HCT116 (cell line): ENCODE data around the gene ZC3H12A. TPM values are rescaled to one million over a fixed set of nuclear protein-coding genes. Genes with fewer than 3 reads are reported as not detected.

Experiments used
- ATAC-seq: fragments of 200-7000 bp; cut with Tn5 transposase; 2 replicates; pipeline ENCODE4 v1.9.1; 2020; ENCODE audit warnings: mild to moderate bottlenecking, moderate library complexity
- BruUV-seq: library from RNA; stranded (reverse); fragments of 400-500 nt; replicated peaks from 2 replicates; lab custom pipeline; 2021; lab: Mats Ljungman, UMichigan
- CTCF ChIA-PET: fragments of 300-600 bp; sonication (Branson Sonifier 250); formaldehyde crosslinking; loops from one replicate; lab custom pipeline; 2021; ENCODE audit warnings: antibody characterized with exemption; lab: Charles Lee
- POLR2A ChIA-PET: fragments of 300-600, 350-600 bp; sonication (Branson Sonifier 250); formaldehyde crosslinking; loops from one replicate; lab custom pipeline; 2021; ENCODE audit warnings: antibody characterized with exemption; lab: Charles Lee
- RAD21 ChIA-PET, 2 experiments: fragments of 300-600 bp; sonication (Branson Sonifier 250); formaldehyde crosslinking; loops; one replicate each; lab custom pipeline; 2023; ENCODE audit warnings: low total read pairs in 2 of 2; ENCODE audit not compliant: uncharacterized antibody in 2 of 2, unreplicated experiment in 2 of 2, low non-redundant PET in 1 of 2; lab: Charles Lee
- DNase-seq: peaks from one replicate; pipeline ENCODE4 v3.0.0-alpha.2; 2010; ENCODE audit warnings: low read depth, low spot score
- H2AFZ ChIP-seq: fragments of 200-600 bp; shearing (Covaris generic), sonication (generic); 2 replicates; pipeline ENCODE4 v1.6.1; 2017; ENCODE audit warnings: low read depth, mixed run types, mixed read lengths, antibody characterized with exemption, low read length; ENCODE audit not compliant: poor library complexity, severe bottlenecking
- H3K27ac ChIP-seq: 2 replicates; pipeline ENCODE4 v1.5.1; 2012; ENCODE audit warnings: low read depth, low read length
- H3K27me3 ChIP-seq: fragments of 200-600 bp; sonication (generic); 2 replicates; pipeline ENCODE4 v1.6.1; 2016; ENCODE audit warnings: mixed run types, low read length, mixed read lengths; ENCODE audit not compliant: insufficient read depth
- H3K36me3 ChIP-seq, 2 experiments: fragments of 200-500 bp in 1 of 2; fragments of 200-600 bp in 1 of 2; sonication (Bioruptor generic) in 1 of 2; sonication (generic) in 1 of 2; 2 replicates each; pipeline versions ENCODE4 v1.5.1 to v1.6.1; 2014 to 2016; ENCODE audit warnings: low read length in 2 of 2, inconsistent platforms in 1 of 2, mixed read lengths in 1 of 2, mixed run types in 1 of 2; ENCODE audit not compliant: insufficient read depth in 2 of 2, control insufficient read depth in 1 of 2
- H3K4me1 ChIP-seq, 2 experiments: fragments of 200-600 bp in 1 of 2; sonication (generic) in 1 of 2; 2 replicates each; pipeline versions ENCODE4 v1.5.1 to v1.6.1; 2012 to 2017; ENCODE audit warnings: low read length in 2 of 2, inconsistent platforms in 1 of 2, mild to moderate bottlenecking in 1 of 2, mixed read lengths in 1 of 2, mixed run types in 1 of 2, moderate library complexity in 1 of 2; ENCODE audit not compliant: insufficient read depth in 2 of 2, control insufficient read depth in 1 of 2
- H3K4me2 ChIP-seq: fragments of 200-600 bp; sonication (generic); 2 replicates; pipeline ENCODE4 v1.6.1; 2017; ENCODE audit warnings: mixed run types, low read length, mixed read lengths
- H3K4me3 ChIP-seq, 2 experiments: fragments of 200-600 bp in 1 of 2; sonication (generic) in 1 of 2; replicated peaks in 1 of 2; 2 replicates each; pipeline ENCODE4 v1.5.1; 2011 to 2016; ENCODE audit warnings: low read length in 2 of 2, control low read depth in 1 of 2, low read depth in 1 of 2, mild to moderate bottlenecking in 1 of 2, mixed read lengths in 1 of 2, mixed run types in 1 of 2
- H3K79me2 ChIP-seq: fragments of 200-600 bp; sonication (generic); 2 replicates; pipeline ENCODE4 v1.6.1; 2017; ENCODE audit warnings: mild to moderate bottlenecking, mixed run types, low read length, moderate library complexity, mixed read lengths; ENCODE audit not compliant: insufficient read depth
- H3K9ac ChIP-seq: fragments of 200-600 bp; sonication (generic); 2 replicates; pipeline ENCODE4 v1.6.1; 2016; ENCODE audit warnings: low read length, mixed read lengths
- H3K9me2 ChIP-seq: fragments of 200-600 bp; sonication (generic), shearing (Covaris generic); 2 replicates; pipeline ENCODE4 v1.6.1; 2017; ENCODE audit warnings: mixed run types, mild to moderate bottlenecking, moderate library complexity; ENCODE audit not compliant: insufficient read depth
- H3K9me3 ChIP-seq, 2 experiments: fragments of 200-500 bp in 1 of 2; fragments of 200-600 bp in 1 of 2; sonication (Bioruptor generic) in 1 of 2; sonication (generic) in 1 of 2; 2 replicates each; pipeline ENCODE4 v1.6.1; 2014 to 2017; ENCODE audit warnings: low read length in 2 of 2, mixed read lengths in 2 of 2, inconsistent platforms in 1 of 2, low read depth in 1 of 2, mild to moderate bottlenecking in 1 of 2, mixed run types in 1 of 2, moderate library complexity in 1 of 2; ENCODE audit not compliant: control insufficient read depth in 1 of 2, insufficient read depth in 1 of 2
- H4K20me1 ChIP-seq: fragments of 200-600 bp; sonication (generic), shearing (Covaris generic); 2 replicates; pipeline ENCODE4 v1.6.1; 2017; ENCODE audit warnings: mixed run types, mild to moderate bottlenecking, moderate library complexity; ENCODE audit not compliant: insufficient read depth
- ATF3 ChIP-seq: IDR thresholded peaks from 2 replicates; pipeline ENCODE4 v1.6.1; 2012
- CBX3 ChIP-seq: IDR thresholded peaks from 2 replicates; pipeline ENCODE4 v1.6.1; 2012; ENCODE audit warnings: low read depth
- CEBPB ChIP-seq: IDR thresholded peaks from 2 replicates; pipeline ENCODE4 v1.6.1; 2012; ENCODE audit warnings: low read depth
- CTCF ChIP-seq, 3 experiments: fragments of 200-600 bp in 1 of 3; sonication (generic) in 1 of 3; IDR thresholded peaks in 2 of 3; conservative IDR thresholded peaks in 1 of 3; 2 replicates each; pipeline ENCODE4 v1.5.1; 2012 to 2017; ENCODE audit warnings: low read depth in 2 of 3, low read length in 2 of 3, antibody characterized with exemption in 1 of 3, borderline replicate concordance in 1 of 3, control low read depth in 1 of 3, mild to moderate bottlenecking in 1 of 3, mixed read lengths in 1 of 3, mixed run types in 1 of 3, moderate library complexity in 1 of 3; ENCODE audit not compliant: insufficient read depth in 1 of 3
- EGR1 ChIP-seq: IDR thresholded peaks from 2 replicates; pipeline ENCODE4 v1.6.1; 2012; ENCODE audit warnings: low read depth
- EZH2 ChIP-seq: fragments of 200-600 bp; sonication (generic); IDR thresholded peaks from 2 replicates; pipeline ENCODE4 v1.6.1; 2017; ENCODE audit warnings: antibody characterized with exemption, mixed run types
- JUND ChIP-seq: IDR thresholded peaks from 2 replicates; pipeline ENCODE4 v1.6.1; 2012
- MAX ChIP-seq: IDR thresholded peaks from 2 replicates; pipeline ENCODE4 v1.6.1; 2012
- POLR2A ChIP-seq: IDR thresholded peaks from 2 replicates; pipeline ENCODE4 v1.7.0; 2011; ENCODE audit warnings: borderline replicate concordance; ENCODE audit not compliant: insufficient read depth, insufficient read length; ENCODE audit errors: extremely low read depth
- RAD21 ChIP-seq: IDR thresholded peaks from 2 replicates; pipeline ENCODE4 v1.6.1; 2012; ENCODE audit warnings: low read depth, mild to moderate bottlenecking
- SIN3A ChIP-seq: IDR thresholded peaks from 2 replicates; pipeline ENCODE4 v1.6.1; 2012; ENCODE audit warnings: low read depth
- TCF7L2 ChIP-seq: IDR thresholded peaks from 2 replicates; pipeline ENCODE4 v1.7.0; 2011; ENCODE audit warnings: borderline replicate concordance, inconsistent platforms; ENCODE audit not compliant: insufficient read depth, insufficient read length; ENCODE audit errors: extremely low read depth
- ZBTB33 ChIP-seq: IDR thresholded peaks from 2 replicates; pipeline ENCODE4 v1.6.1; 2011; ENCODE audit warnings: mild to moderate bottlenecking, low read length, moderate library complexity; ENCODE audit not compliant: insufficient replicate concordance; ENCODE audit errors: extremely low read depth
- ZNF274 ChIP-seq: fragments of 200-500 bp; sonication (Bioruptor generic); IDR thresholded peaks from 2 replicates; pipeline ENCODE4 v1.6.1; 2014; ENCODE audit warnings: mild to moderate bottlenecking, low read depth, low read length, inconsistent platforms
- intact Hi-C: fragments of 100-400 bp; cut with micrococcal nuclease; formaldehyde crosslinking; loops from 2 replicates; pipeline ENCODE4 v1.10.0; 2022
- total RNA-seq: library from RNA; stranded (reverse); gene quantifications from one replicate; pipeline ENCODE4 v1.2.1, GENCODE V29; 2021; ENCODE audit not compliant: unreplicated experiment

The ZC3H12A gene
- total RNA-seq, 1 experiment from 2014 or later, result 10.6 TPM

GRCh38 chr1:37429029-37429428 lies 45.4 kb upstream of the ZC3H12A start:
- no peak for DNase-seq
- ChIA-PET POLR2A (no interaction called here), RAD21 (no interaction called here), CTCF (no interaction called here)
- H3K4me3 ChIP-seq, result no peak overlapping the region
- H2AFZ ChIP-seq, result no peak overlapping the region
- H4K20me1 ChIP-seq, result no peaks in the 10 kb centered on the region
- peaks cover 22% of the 10 kb centered on the region for H3K27me3 ChIP-seq
- TF ChIP-seq TCF7L2 (no peak), CBX3 (no peak), JUND (no peak), ZBTB33 (no peak), POLR2A (no peak), CTCF (IDR thresholded peaks at IDR 0.05 in 2 of 3, conservative IDR thresholded peaks at IDR 0.05 in 1 of 3; ENCODE audit: borderline replicate concordance in 1 of 3, insufficient read depth in 1 of 3, low read depth in 2 of 3, low read length in 2 of 3) (no peak), CEBPB (no peak), MAX (no peak), EGR1 (no peak), ATF3 (no peak), SIN3A (no peak), EZH2 (no peak), RAD21 (no peak), ZNF274 (no peak)
- 0 out of 4 replicates have a peak, but pooled peaks cover 0 to under 1% of the 10 kb centered on the region in 2 experiments for H3K4me1 ChIP-seq
- no peaks in the 10 kb centered on the region for H3K79me2 ChIP-seq
- no peaks in the 10 kb centered on the region for H3K9me3 ChIP-seq
- no peak overlapping the region for H3K27ac ChIP-seq
- H3K9ac ChIP-seq, result no peak overlapping the region
- no peaks in the 10 kb centered on the region for H3K9me2 ChIP-seq
- intact Hi-C loops, result no loop called here
- no peaks in the 10 kb centered on the region for H3K36me3 ChIP-seq
- H3K4me2 ChIP-seq, result no peak overlapping the region
- no TSS peak for BruUV-seq
- ATAC-seq, result no peak
